ENCODE results near the gene JAK2.
A peak's percentile ranks its signal among the peaks of the same experiment; 100 is the strongest.
"Not testable (repeated sequence)": the region's sequence is repeated elsewhere in the genome, so short reads cannot be mapped to it uniquely, and the experiment has no call there.

JAK2 gene

DNA sequence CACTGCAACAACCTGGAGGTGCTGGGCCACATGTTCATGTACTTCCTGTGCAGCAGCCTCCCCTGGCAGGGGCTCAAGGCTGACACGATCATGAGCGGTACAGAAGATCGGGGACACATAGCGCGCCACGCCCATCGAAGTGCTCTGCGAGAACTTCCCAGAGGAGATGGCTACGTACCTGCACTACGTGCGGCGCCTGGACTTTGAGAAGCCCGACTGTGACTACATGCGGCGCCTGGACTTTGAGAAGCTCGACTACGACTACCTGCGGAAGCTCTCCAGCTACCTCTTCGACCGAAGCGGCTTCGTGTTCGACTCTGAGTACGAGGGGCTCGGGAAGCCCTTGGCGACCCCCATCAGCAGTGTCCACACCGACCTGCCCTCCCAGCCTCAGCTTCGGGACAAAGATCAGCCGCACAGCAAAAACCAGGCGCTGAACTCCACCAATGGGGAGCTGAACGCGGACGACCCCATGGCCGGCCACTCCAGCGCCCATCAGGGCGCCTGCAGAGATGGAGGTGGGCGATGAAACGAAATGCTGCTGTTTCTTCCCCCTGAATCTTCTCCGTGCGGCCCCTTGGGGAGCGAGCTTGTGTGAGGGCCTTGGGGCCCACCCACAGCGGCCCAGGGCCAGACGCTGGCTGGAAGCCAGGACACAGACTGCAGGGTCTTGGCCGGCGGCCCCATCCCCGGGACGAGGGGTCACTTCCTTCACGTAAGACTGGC, 56.5 kb downstream of the JAK2 start:
- DNase-seq (ENCODE audit: low read depth): no peak

DNA sequence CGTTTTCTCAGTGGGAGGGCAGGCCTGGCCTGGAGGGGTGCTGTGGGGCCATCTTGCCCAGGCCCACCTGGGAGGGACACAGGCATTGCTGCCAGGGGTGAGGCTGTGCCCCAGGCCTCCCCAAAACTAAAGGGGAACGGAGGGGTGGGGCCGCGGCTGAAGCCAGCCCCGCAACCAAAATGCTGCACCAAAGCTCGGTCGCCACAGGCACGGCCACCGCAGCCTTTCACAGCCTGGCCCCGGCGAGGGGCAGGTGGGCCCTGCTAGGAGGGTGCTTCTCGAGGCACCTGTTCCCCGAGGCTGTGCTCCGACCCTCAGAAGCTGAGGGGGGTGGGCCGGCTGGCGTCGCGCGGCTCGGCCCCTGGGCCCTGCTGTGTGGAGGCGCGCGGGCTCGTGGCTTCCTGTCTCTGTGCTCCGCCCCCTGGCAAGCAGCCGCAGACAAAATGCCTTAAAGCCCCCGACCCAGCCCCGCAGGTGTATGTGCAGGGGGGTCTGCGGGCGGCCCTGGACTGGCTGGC, 57.6 kb downstream of the JAK2 start:
- DNase-seq (ENCODE audit: low read depth): no peak

DNA sequence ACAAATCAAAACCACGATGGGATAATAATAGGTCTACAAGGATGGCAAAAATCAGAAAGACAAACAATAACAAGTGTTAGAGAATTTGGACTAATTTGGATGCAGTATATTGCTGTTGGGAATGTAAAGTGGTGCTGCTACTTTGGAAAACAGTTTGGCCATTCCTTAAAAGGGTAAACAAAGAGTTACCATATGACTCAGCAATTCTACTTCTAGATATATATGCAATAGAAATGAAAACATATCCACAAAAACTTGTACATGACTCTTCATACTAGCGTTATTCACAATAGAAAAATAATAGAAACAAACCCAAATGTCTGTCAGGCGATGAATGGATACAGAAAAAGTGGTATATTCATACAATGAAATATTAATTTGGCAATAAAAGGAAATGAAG, 58.3 kb downstream of the JAK2 start:
- DNase-seq (ENCODE audit: low read depth): peak; percentile 21

DNA sequence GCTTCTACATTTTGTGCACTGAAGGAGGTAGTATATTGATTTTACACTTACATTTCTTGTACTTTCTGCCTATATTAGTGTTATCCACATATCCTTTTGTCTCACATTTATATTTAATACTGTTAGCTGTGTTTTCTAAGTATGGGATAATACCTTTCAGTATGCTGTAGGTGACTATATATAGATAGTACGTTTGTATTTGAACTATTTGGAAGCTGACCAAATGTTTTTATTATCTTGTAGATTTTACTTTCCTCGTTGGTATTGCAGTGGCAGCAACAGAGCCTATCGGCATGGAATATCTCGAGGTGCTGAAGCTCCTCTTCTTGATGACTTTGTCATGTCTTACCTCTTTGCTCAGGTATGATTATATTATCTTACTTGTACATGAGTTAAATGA, 59.1 kb downstream of the JAK2 start:
- no peak for DNase-seq (ENCODE audit: low read depth)

DNA sequence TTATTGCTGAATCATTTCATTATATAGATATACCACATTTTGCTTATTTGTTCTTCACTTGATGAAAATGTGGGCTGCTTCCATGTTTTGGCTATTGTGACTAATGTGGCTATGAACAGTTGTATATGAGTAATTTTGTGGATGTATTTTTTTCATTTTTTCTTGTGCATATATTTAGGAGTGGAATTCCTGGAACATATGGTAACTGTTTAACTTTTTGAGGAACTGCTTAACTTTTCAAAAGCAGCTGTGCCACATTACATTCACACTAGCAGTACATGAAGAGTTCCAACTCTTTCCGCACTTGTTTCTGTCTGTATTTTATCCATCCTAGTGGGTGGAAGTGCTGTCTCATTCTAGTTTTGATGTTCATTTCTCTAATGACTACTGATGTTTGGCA, 67.8 kb downstream of the JAK2 start:
- DNase-seq (ENCODE audit: low read depth): peak; percentile 22

DNA sequence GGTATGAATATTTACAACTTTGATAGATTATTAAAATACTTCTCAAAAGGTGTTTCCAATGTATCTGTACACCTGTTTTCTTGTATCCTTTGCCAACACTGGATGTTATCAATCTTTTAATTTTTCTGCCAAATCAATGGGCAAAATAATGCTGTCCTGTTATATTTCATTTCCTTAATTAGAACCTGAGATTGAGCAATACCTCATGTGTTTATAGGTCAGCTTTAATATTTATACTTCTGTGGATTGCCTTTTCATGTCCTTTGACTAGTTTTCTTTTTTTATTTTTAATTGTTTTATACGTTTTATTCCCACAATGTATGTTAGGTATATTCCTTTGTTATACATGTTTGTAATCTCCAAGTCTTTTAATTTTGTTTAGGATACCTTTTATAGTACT, 77.6 kb downstream of the JAK2 start:
- DNase-seq (ENCODE audit: low read depth): no peak

DNA sequence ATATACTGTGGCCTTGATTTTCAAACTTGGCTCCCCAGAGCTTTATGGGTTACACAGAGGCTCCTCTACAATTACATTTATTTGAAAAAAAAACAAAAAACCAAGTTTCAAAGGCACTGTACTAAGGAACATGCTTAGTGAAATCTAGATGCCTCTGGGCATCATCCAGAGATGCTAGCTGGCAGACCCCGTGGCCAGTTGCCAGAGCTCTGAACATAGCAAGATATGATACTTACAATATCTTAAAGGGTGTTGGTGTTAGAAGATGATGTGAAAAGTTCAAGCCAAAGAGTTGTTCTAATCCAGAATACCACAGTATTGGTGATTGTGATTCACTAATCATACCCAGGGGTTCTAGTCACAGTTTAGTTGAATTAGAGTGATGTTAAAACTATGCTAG, 87.8 kb downstream of the JAK2 start:
- DNase-seq (ENCODE audit: low read depth): no peak

DNA sequence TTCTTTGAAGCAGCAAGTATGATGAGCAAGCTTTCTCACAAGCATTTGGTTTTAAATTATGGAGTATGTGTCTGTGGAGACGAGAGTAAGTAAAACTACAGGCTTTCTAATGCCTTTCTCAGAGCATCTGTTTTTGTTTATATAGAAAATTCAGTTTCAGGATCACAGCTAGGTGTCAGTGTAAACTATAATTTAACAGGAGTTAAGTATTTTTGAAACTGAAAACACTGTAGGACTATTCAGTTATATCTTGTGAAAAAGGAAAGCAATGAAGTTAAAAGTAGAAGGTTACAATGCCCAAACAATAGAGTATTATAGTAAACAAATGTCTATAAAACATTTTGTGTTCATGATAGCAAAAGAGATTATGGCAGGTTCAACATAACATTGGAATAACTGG, 88.6 kb downstream of the JAK2 start:
- DNase-seq (ENCODE audit: low read depth): no peak

DNA sequence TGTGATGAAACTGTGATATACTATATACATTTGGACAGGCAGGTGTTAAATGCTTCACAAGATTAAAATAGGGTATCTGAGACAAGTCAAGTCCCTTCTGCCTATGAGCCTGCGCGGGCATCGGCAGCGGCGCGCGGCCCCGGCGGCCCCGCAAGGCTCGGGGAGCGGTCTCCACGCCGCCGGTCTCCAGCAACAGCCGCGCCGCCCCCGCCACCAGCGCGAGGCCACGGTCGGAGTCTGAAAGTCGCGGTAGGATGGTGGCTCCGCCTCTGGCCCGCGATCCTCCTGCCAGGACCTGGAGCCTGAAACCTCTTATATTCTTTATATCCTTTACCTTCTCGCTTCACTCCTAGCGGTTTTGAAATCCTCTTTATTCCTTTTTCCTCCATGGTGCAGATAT, 100.9 kb downstream of the JAK2 start:
- DNase-seq (ENCODE audit: low read depth): no peak

DNA sequence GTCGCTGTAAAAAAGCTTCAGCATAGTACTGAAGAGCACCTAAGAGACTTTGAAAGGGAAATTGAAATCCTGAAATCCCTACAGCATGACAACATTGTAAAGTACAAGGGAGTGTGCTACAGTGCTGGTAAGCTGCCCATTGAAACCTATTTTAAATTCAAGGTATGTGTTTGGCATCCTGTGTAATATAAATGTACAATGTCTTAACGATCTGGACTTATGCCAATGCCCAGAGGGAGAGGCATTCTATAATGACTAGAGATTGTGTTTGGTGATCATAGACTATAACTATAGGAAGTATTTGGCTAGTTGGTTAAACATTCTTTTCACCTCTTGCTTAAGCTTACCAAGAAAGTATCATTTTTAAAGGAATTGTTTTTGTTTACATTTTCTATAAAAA, 104.7 kb downstream of the JAK2 start:
- no peak for DNase-seq (ENCODE audit: low read depth)

DNA sequence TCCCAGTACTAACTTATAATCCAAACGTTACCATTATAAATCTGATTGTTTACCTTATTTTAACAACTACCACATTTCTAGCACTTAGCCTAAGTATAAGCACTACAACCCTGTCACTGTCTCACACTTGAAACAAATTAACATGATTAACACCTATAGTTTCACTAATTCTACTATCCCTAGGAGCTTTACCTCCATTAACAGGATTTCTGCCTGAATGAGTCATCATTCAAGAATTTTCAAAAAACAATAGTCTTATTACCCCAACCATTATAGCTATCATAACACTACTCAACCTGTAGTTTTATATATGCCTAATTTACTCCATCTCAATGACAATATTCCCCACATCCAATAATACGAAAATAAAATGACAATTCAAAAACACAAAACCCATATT, 110.7 kb downstream of the JAK2 start:
- DNase-seq (ENCODE audit: low read depth): no peak

DNA sequence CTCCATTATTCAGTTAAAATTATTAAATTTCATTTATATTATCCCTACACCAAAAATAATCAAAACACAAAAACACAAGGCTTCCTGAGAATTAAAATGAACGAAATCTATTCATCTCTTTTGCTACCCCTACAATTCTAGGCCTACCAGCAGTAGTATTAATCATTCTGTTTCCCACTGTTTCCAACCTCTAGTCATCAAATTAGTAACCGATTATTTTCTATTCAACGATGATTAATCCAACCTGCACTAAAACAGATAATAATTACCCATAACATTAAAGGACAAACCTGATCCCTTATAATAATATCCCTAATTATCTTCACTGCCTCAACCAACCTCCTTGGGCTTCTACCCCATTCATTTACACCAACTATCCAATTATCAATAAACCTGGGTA, 114.4 kb downstream of the JAK2 start:
- no peak for DNase-seq (ENCODE audit: low read depth)

DNA sequence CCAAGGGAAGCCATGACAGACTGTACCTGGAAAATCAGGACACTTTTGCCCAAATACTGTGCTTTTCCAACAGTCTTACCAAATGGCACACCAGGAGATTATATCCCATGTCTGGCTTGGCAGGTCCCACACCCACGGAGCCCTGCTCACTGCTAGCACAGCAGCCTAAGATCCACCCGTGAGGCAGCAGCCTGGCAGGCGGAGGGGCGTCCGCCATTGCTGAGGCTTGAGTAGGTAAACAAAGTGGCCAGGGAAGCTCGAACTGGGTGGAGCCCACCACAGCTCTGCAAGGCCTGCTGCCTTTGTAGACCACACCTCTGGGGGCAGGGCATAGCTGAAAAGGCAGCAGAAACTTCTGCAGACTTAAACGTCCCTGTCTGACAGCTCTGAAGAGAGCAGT, 116.1 kb downstream of the JAK2 start:
- DNase-seq (ENCODE audit: low read depth): not testable (repeated sequence)

DNA sequence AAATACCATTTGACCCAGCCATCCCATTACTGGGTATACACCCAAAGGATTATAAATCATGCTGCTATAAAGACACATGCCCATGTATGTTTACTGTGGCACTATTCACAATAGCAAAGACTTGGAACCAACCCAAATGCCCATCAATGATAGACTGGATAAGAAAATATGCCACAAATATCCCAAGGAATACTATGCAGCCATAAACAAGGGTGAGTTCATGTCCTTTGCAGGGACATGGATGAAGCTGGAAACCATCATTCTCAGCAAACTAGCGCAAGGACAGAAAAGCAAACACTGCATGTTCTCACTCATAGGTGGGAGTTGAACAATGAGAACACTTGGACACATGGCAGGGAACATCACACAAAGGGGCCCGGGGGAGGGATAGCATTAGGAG, 121.4 kb downstream of the JAK2 start:
- not testable (repeated sequence) for DNase-seq (ENCODE audit: low read depth)

DNA sequence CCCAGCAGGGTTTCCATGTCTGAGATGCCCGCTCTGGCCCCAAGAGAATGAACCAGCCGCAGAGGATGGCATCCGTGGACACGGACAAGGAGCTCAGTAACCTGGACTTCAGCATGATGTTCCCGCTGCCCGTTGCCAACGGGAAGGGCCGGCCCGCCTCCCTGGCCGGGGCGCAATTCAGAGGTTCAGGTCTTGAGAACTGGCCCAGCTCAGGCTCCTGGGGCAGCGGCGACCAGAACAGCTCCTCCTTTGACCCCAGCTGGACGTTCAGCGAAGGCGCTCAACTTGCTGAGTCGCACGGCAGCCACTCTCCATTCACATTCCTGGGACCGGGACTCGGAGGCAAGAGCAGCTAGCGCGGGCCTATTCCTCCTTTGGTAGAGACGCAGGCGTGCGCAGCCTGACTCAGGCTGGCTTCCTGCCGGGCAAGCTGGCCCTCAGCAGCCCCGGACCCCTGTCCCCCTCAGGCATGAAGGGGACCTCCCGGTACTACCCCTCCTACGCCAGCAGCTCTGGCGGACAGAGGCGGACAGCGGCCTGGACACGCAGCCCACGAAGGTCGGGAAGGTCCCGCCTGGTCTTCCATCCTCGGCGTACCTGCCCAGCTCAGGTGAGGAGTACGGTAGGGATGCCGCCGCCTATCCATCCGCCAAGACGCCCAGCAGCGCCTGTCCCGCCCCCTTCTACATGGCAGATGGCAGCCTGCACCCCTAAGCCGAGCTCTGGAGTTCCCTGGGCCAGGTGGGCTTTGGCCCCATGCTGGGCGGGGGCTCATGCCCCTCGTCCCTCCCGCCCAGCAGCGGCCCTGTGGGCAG, 126.0 kb downstream of the JAK2 start:
- DNase-seq (ENCODE audit: low read depth): no peak

DNA sequence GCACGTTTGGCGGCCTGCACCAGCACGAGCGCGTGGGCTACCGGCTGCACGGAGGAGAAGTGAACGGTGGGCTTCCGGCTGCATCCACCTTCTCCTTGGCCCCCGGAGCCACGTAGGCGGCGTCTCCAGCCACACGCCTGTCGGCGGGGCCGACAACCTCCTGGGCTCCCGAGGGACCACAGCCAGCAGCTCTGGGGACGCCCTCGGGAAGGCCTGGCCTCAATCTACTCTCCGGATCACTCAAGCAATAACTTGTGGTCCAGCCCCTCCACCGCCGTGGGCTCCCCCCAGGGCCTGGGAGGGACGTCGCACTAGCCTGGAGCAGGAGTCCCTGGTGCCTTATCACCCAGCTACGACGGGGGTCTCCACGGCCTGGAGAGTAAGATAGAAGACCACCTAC, 126.6 kb downstream of the JAK2 start:
- no peak for DNase-seq (ENCODE audit: low read depth)

DNA sequence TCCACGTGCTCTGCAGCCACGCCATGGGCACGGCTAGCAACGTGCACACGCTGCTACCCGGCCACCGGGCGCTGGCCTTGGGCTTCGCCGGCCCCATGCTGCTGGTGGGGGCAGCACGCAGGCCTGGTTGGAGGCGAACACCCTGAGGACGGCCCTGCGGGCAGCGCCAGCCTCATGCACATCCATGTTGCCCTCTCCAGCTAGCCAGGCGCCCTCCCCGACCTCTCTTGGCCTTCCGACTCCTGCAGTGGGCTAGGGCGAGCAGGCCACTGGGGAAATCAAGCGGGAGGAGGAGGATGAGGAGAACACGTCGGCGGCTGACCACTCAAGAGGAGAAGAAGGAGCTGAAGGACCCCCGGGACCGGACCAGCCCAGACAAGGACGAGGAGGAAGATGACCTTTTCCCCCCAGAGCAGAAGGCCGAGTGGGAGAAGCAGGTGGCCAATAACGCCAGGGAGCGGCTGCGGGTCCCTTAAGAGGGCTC, 127.1 kb downstream of the JAK2 start:
- no peak for DNase-seq (ENCODE audit: low read depth)

DNA sequence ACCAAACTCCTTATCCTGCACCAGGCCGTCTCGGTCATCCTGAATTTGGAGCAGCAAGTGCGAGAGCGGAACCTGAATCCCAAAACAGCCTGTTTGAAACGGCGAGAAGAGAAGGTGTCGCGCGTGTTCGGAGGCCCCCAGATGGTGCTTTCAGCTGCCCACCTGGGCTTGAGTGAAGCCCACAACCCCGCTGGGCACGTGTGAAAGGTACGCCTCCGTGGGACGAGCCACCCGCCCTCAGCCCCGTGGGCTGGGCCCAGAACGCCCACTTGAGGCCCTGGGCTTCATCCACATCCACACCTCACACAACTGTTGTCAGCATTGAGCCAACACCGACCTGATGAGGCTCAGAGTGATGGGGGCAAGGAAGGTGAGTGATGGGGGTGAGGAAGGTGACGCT, 127.6 kb downstream of the JAK2 start:
- DNase-seq (ENCODE audit: low read depth): no peak

DNA sequence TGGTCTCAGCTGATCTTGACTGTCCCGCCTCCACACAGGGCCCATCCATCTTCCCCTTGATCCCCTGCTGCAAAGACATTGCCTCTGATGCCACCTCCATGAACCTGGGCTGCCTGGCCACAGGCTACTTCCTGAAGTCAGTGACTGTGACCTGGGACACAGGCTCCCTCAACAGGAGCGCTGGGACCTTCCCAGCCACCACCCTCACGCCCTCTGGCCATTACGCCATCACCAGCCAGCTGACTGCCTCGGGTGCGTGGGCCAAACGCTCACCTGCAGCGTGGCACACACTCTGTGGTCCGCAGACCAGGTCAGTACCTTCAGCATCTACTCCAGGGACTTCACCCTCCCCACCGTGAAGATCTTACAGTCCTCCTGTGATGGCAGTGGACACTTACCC, 128.5 kb downstream of the JAK2 start:
- DNase-seq (ENCODE audit: low read depth): no peak

DNA sequence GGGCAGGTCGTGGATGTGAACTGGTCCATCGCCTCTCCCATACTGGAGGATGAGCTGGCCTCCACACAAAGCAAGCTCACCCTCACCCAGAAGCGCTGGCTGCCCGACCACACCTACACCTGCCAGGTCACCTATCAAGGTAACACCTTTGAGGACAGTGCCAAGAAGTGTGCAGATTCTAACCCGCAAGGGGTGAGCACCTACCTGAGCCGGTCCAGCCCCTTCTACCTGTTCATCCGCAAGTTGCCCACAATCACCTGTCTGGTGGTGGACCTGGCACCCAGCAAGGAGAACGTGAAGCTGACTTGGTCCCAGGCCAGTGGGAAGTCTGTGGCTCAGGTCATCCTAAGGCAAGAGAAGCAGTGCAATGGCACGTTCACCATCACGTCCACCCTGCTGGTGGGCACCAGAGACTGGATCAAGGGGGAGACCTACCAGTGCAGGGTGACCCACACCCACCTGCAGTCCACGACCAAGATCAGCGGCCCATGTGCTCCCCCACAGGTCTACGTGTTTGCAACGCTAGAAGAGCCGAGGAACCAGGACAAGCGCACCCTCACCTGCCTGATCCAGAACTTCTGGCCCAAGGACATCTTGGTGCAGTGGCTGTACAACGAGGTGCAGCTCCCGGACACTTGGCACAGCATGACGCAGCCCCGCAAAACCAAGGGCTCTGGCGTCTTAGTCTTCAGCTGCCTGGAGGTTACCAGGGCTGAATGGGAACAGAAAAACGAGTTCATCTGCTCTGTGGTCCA, 129.1 kb downstream of the JAK2 start:
- no peak for DNase-seq (ENCODE audit: low read depth)

DNA sequence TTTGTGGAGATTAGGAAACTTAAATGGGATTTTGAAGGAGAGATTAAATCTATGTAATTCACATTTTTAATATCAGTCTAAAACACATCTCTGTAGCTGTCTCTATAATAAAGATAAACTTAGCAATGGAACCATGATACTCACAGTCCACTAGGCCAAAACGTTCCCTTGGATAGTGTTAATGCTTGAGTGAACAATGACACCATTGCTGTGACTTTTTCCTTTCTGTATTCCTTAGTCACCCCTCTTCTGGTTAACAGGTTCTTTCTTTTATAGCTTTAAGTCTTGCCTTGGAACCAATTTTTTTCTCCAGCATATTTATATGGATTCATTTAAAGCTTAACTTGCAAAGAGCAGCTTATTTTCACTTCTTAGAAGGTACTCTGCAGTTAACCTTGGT, 137.0 kb downstream of the JAK2 start:
- DNase-seq (ENCODE audit: low read depth): no peak

DNA sequence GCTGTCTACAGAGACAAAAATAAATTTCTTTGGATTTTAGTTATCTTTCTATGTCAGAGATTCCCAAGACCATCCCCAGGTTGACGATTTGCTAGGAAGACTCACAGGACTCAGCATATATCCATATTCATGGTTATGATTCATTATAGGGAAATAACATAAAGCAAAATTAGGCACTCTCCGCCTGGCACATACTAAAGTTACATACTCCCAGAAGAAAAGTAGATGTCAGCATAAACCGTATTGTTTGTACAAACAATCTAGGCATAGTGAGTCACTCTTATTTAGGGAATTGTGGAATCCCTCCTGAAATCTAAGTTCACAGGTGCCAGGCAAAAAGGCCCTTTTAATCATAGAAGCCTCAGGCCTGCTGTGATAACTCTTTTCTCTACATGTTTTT, 137.4 kb downstream of the JAK2 start:
- no peak for DNase-seq (ENCODE audit: low read depth)

DNA sequence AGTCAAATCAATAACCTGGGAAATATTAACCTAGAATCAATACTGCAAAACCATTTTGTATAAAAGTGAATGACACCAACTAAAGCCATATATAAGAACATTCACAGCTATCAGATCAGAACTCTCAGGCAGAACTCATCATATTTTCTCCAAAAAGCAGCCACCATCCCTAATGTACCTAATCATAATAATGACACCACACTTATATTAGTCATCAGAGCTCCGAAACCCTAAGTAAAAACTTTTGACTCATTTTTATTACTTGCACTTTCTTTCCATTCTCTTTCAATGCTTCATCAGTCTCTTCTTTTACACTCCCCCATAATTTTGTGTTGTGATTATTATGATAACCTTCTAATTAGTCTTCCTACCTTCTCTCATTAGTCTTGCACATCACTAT, 155.1 kb downstream of the JAK2 start:
- DNase-seq (ENCODE audit: low read depth): peak; percentile 3

Data from iris pigment epithelial cell (primary cell).